HEK293 (cell line): ENCODE measurements around the gene AQP6.

Source experiments
- CTCF ChIA-PET: fragments of 350-600 bp; formaldehyde crosslinking; extraction: SDS; loops from one replicate; lab custom pipeline; 2021; ENCODE audit warnings: antibody characterized with exemption; lab: Yijun Ruan, JAX
- POLR2A ChIA-PET: fragments of 300-600 bp; formaldehyde crosslinking; extraction: SDS; loops from one replicate; lab custom pipeline; 2020; ENCODE audit warnings: antibody characterized with exemption, inconsistent platforms; lab: Yijun Ruan, JAX
- H3K27ac ChIP-seq: fragments of 200-500 bp; sonication (Bioruptor generic); 2 replicates; pipeline ENCODE4 v1.5.1; 2014; ENCODE audit warnings: low read depth, low read length, control low read depth, inconsistent platforms; ENCODE audit errors: extremely low read depth
- H3K36me3 ChIP-seq, 2 experiments: fragments of 200-500 bp in 1 of 2; sonication (Bioruptor generic) in 1 of 2; 1 replicate in 1 of 2; 2 replicates in 1 of 2; pipeline ENCODE4 v1.5.1; 2014 to 2017; ENCODE audit warnings: inconsistent platforms in 2 of 2, low read length in 2 of 2; ENCODE audit not compliant: control insufficient read depth in 2 of 2, insufficient read depth in 1 of 2
- H3K4me1 ChIP-seq: fragments of 200-500 bp; sonication (Bioruptor generic); 2 replicates; pipeline ENCODE4 v1.5.1; 2014; ENCODE audit warnings: mild to moderate bottlenecking, low read length, inconsistent platforms; ENCODE audit not compliant: control insufficient read depth, insufficient read depth
- H3K4me3 ChIP-seq: 2 replicates; pipeline ENCODE4 v1.5.1; 2011; ENCODE audit warnings: low read depth, mild to moderate bottlenecking, control low read depth, low read length, moderate library complexity
- H3K9me3 ChIP-seq: fragments of 200-500 bp; sonication (Bioruptor generic); 2 replicates; pipeline ENCODE4 v1.5.1; 2014; ENCODE audit warnings: low read depth, low read length, inconsistent platforms; ENCODE audit not compliant: control insufficient read depth, insufficient read depth
- AEBP2 ChIP-seq: fragments of 450-650 bp; formaldehyde crosslinking; IDR thresholded peaks from 2 replicates; pipeline ENCODE4 v1.5.1; 2016; ENCODE audit warnings: missing biosample characterization, missing genetic modification characterization, borderline replicate concordance
- ELK4 ChIP-seq: IDR thresholded peaks from 2 replicates; pipeline ENCODE4 v1.6.1; 2011; ENCODE audit warnings: mild to moderate bottlenecking, low read depth, low read length, borderline replicate concordance
- GLI4 ChIP-seq: fragments of 450-650 bp; formaldehyde crosslinking; IDR thresholded peaks from 2 replicates; pipeline ENCODE4 v1.5.1; 2016; ENCODE audit warnings: missing biosample characterization, missing genetic modification characterization
- HOXC10 ChIP-seq: sonication (generic); formaldehyde crosslinking; IDR thresholded peaks from 2 replicates; pipeline ENCODE4 v1.8.1; 2023; ENCODE audit warnings: mild to moderate bottlenecking, missing genetic modification reagents
- KLF7 ChIP-seq: fragments of 450-650 bp; formaldehyde crosslinking; IDR thresholded peaks from 2 replicates; pipeline ENCODE4 v1.5.1; 2016; ENCODE audit warnings: missing biosample characterization, missing genetic modification characterization, borderline replicate concordance
- REPIN1 ChIP-seq: fragments of 450-650 bp; formaldehyde crosslinking; IDR thresholded peaks from 2 replicates; pipeline ENCODE4 v1.5.1; 2017; ENCODE audit warnings: missing biosample characterization, missing genetic modification characterization, low read depth
- SCRT2 ChIP-seq: fragments of 450-650 bp; formaldehyde crosslinking; IDR thresholded peaks from 2 replicates; pipeline ENCODE4 v1.5.1; 2016; ENCODE audit warnings: missing biosample characterization, missing genetic modification characterization
- ZFHX2 ChIP-seq: fragments of 450-650 bp; formaldehyde crosslinking; conservative IDR thresholded peaks from 2 replicates; pipeline ENCODE4 v1.5.1; 2016; ENCODE audit warnings: missing biosample characterization, missing genetic modification characterization
- ZFP69B ChIP-seq: fragments of 450-650 bp; formaldehyde crosslinking; IDR thresholded peaks from 2 replicates; pipeline ENCODE4 v1.5.1; 2016; ENCODE audit warnings: missing biosample characterization, missing genetic modification characterization
- ZIC2 ChIP-seq: fragments of 450-650 bp; formaldehyde crosslinking; IDR thresholded peaks from 2 replicates; pipeline ENCODE4 v1.5.1; 2016; ENCODE audit warnings: missing biosample characterization, missing genetic modification characterization
- ZNF10 ChIP-seq: fragments of 450-650 bp; formaldehyde crosslinking; IDR thresholded peaks from 2 replicates; pipeline ENCODE4 v1.5.1; 2017; ENCODE audit warnings: missing biosample characterization, missing genetic modification characterization
- ZNF132 ChIP-seq: fragments of 450-650 bp; formaldehyde crosslinking; IDR thresholded peaks from 2 replicates; pipeline ENCODE4 v1.5.1; 2017; ENCODE audit warnings: missing biosample characterization, missing genetic modification characterization, borderline replicate concordance
- ZNF184 ChIP-seq: fragments of 450-650 bp; IDR thresholded peaks from 2 replicates; pipeline ENCODE4 v1.5.1; 2018; ENCODE audit warnings: missing biosample characterization, mild to moderate bottlenecking, missing genetic modification characterization
- ZNF302 ChIP-seq: fragments of 450-650 bp; formaldehyde crosslinking; IDR thresholded peaks from 2 replicates; pipeline ENCODE4 v1.5.1; 2016; ENCODE audit warnings: missing biosample characterization, missing genetic modification characterization, low read depth
- ZNF335 ChIP-seq: fragments of 450-650 bp; formaldehyde crosslinking; conservative IDR thresholded peaks from 2 replicates; pipeline ENCODE4 v1.5.1; 2016; ENCODE audit warnings: missing biosample characterization, missing genetic modification characterization
- ZNF558 ChIP-seq: fragments of 450-650 bp; formaldehyde crosslinking; IDR thresholded peaks from 2 replicates; pipeline ENCODE4 v1.5.1; 2016; ENCODE audit warnings: missing biosample characterization, missing genetic modification characterization
- ZNF571 ChIP-seq: fragments of 450-650 bp; formaldehyde crosslinking; IDR thresholded peaks from 2 replicates; pipeline ENCODE4 v1.5.0; 2017; ENCODE audit warnings: missing biosample characterization, missing genetic modification characterization
- ZNF670 ChIP-seq: fragments of 450-650 bp; formaldehyde crosslinking; IDR thresholded peaks from 2 replicates; pipeline ENCODE4 v1.5.1; 2016; ENCODE audit warnings: missing biosample characterization, missing genetic modification characterization, low read depth
- ZNF830 ChIP-seq: fragments of 450-650 bp; IDR thresholded peaks from 2 replicates; pipeline ENCODE4 v1.5.0; 2018; ENCODE audit warnings: missing biosample characterization, missing genetic modification characterization, low read depth, mild to moderate bottlenecking, moderate library complexity

AQP6 gene

DNA sequence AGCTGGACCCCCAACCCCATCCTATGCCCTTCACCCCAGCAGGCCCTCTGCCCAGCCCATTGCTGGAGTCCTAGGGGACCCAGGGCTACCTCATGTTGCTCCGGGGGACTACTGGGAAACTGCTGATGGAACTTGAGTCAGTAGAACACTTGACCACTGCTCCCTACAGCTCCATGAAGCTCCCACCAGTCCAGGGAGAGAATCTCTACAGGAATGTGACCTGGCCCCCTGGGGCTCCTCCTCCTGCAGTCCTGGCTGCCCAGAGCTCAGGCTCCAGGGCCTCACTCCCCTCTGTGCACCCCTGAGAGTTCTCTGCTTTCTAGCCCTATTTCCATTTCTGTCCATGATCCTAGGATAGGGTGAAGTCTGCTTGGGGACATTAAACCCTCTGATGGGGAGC, 33.0 kb upstream of the AQP6 start:
- no peaks in the 10 kb centered on the region for H3K4me1 ChIP-seq
- ChIA-PET CTCF (interaction anchor here (0.5 to 1.7 kb wide), 3 partner anchors 8 to 128 kb away, joined by 3 to 5 read pairs (median 3); no protein-coding TSS in a partner anchor), POLR2A (no interaction called here)
- no peak overlapping the region for H3K4me3 ChIP-seq
- TF ChIP-seq ZNF335 (tag by site-specific recombination) (no peak), HOXC10 (CRISPR knock-in tag) (no peak), ZIC2 (tag by site-specific recombination) (peak; percentile 71)
- H3K9me3 ChIP-seq, result no peaks in the 10 kb centered on the region
- no peak overlapping the region for H3K27ac ChIP-seq
- H3K36me3 ChIP-seq, result no peaks in the 10 kb centered on the region

- ChIA-PET CTCF (interaction anchor here (0.9 to 2.3 kb wide), 5 partner anchors 24 to 129 kb away, joined by 3 to 7 read pairs (median 5); no protein-coding TSS in a partner anchor), POLR2A (interaction anchor here (0.5 kb wide), 1 partner anchor 149 kb away, joined by 4 read pairs; no protein-coding TSS in a partner anchor)
- Histone ChIP-seq H3K36me3 (no peaks in the 10 kb centered on the region), H3K4me1 (no peaks in the 10 kb centered on the region), H3K4me3 (no peak overlapping the region), H3K9me3 (no peaks in the 10 kb centered on the region), H3K27ac (no peak overlapping the region)
- no peak for TF ChIP-seq ZNF571
- TF ChIP-seq ZNF10 (tag by site-specific recombination), result no peak
- TF ChIP-seq ZNF830 (tag by site-specific recombination), result no peak
- no peak for TF ChIP-seq ZNF670
- no peak for TF ChIP-seq ZFP69B (tag by site-specific recombination)
- no peak for TF ChIP-seq ZNF302 (tag by site-specific recombination)
- no peak for TF ChIP-seq ZNF132 (tag by site-specific recombination)
Observed at GRCh38 chr12:49941556-49942511, 30.9 kb upstream of the AQP6 start.

DNA sequence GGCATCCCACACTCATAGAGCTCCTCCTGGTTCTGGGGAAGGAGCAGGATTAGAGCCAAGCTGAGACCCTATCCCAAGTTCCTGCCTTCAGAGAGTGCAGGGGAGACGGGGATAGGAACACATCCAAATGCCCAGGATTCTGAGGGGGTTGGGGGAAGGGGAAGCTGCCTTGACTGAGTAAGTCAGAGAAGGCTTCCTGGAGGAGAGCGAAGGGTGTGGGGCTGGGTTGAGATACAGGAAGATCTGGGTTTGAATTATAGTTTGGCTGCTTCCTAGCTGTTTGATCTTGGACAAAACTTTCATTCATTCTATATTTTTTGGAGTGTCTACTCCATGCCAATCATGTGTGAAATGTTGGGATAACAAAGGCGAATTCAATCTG, 30.2 kb upstream of the AQP6 start:
- ChIA-PET CTCF (interaction anchor here (0.7 to 2.3 kb wide), 6 partner anchors 25 to 182 kb away, joined by 3 to 7 read pairs (median 5); no protein-coding TSS in a partner anchor), POLR2A (no interaction called here)

More for the DNA sequence above, 30.2 kb upstream of the AQP6 start:
- Histone ChIP-seq H3K4me3 (no peak overlapping the region), H3K4me1 (no peaks in the 10 kb centered on the region), H3K27ac (no peak overlapping the region), H3K9me3 (no peaks in the 10 kb centered on the region), H3K36me3 (no peaks in the 10 kb centered on the region)
- TF ChIP-seq AEBP2, result no peak
- TF ChIP-seq ZNF184, result no peak
- TF ChIP-seq KLF7 (tag by site-specific recombination), result no peak
- no peak for TF ChIP-seq ZFHX2 (tag by site-specific recombination)
- no peak for TF ChIP-seq ELK4
- TF ChIP-seq SCRT2 (tag by site-specific recombination), result no peak
- TF ChIP-seq REPIN1 (tag by site-specific recombination), result no peak
- TF ChIP-seq ZNF558 (tag by site-specific recombination), result no peak
- no peak for TF ChIP-seq GLI4
